ENCODE measurements around the gene COL15A1. TPM values are rescaled to one million over a fixed set of nuclear protein-coding genes. Genes with fewer than 3 reads are reported as not detected.

The COL15A1 gene
- total RNA-seq, 1 experiment from 2014 or later: 0.22 TPM

DNA sequence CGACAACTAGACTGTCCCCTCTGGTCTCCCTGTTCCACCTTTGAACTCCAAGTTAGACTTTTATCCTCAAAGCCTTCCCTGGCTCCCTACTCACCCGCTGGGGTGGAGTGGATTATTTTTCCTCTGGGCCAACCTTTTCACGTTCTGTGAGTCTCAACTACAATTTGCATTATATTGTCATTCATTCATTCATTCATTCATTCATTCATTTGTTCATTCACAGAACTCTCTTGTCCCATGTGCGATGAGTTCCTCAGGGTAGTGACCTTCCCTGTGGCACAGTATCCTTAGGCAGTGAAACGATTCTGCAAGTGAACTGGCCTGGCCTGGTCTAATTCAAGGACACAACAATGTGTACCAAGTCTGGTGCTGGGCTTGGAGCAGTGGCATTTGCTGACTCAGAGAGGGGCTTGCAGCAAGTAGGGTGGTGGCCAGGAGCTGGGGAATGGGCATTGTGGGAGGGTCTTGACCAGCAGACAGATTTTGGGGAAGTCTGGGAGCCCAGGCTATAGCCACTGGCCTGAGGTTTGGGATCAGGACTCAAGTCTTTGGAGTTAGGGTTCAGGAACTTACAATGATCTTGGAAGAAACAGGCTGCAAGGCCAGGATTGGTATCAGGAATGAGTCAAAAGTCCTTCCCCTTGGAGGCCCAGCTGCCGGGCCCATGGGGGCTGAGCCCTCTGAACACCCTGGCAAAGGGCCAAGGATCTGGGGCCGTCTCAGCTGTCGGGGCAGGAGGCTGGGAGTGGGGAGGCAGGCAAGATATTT lies 37.2 kb upstream of the COL15A1 start (continued):
- TF ChIP-seq STAT6 (CRISPR knock-in tag; conservative IDR thresholded peaks at IDR 0.05; ENCODE audit: low read depth) (no peak), NFATC4 (CRISPR knock-in tag; IDR thresholded peaks at IDR 0.05) (no peak), SMAD4 (CRISPR knock-in tag; IDR thresholded peaks at IDR 0.05) (no peak), CREM (CRISPR knock-in tag; IDR thresholded peaks at IDR 0.05) (no peak), ATF2 (CRISPR knock-in tag; IDR thresholded peaks at IDR 0.05; ENCODE audit: borderline replicate concordance, low read depth) (no peak), SOX15 (CRISPR knock-in tag; IDR thresholded peaks at IDR 0.05) (no peak), NFE2L1 (CRISPR knock-in tag; IDR thresholded peaks at IDR 0.05) (no peak), CBFB (CRISPR knock-in tag; IDR thresholded peaks at IDR 0.05; ENCODE audit: low read depth) (no peak)
- TF ChIP-seq, protein P1, sequence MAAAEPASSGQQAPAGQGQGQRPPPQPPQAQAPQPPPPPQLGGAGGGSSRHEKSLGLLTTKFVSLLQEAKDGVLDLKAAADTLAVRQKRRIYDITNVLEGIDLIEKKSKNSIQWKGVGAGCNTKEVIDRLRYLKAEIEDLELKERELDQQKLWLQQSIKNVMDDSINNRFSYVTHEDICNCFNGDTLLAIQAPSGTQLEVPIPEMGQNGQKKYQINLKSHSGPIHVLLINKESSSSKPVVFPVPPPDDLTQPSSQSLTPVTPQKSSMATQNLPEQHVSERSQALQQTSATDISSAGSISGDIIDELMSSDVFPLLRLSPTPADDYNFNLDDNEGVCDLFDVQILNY (CRISPR knock-in tag; IDR thresholded peaks at IDR 0.05): no peak

DNA sequence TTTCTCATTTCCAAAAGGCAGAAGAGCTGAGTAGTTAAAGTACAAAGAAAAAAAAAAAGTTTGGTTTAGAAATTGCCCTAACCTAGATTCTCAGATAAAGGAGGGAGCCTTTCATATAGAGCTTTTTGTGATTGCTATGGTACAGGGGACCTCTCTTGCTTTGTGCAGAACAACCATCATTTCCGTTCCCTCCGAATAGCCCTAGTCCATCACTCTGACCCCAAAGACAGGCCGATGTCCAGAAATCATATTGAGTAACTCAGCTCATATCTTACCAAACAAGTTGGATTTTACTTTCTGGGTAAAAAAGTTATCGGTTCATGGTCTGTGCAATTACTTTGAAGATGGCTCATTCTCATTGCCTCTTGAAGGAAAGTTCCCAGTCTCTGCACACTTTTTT lies 36.7 kb upstream of the COL15A1 start:
- CTCF ChIA-PET: no interaction called here
- TF ChIP-seq TCF7 (CRISPR knock-in tag; IDR thresholded peaks at IDR 0.05; ENCODE audit: low read depth): no peak
- no peak for TF ChIP-seq OVOL2 (CRISPR knock-in tag; IDR thresholded peaks at IDR 0.05; ENCODE audit: borderline replicate concordance)
- no peak overlapping the region for H3K27ac Mint-ChIP-seq

GRCh38 chr9:98908897-98909634 lies 34.6 kb upstream of the COL15A1 start:
- Mint-ChIP-seq H3K4me1 (peaks cover 4% of the 10 kb centered on the region), H3K27ac (no peak overlapping the region)

More for the DNA sequence above, 36.7 kb upstream of the COL15A1 start:
- H3K4me3 Mint-ChIP-seq: no peak overlapping the region
- no peaks in the 10 kb centered on the region for H3K36me3 Mint-ChIP-seq
- POLR2A ChIA-PET: no interaction called here
- H3K4me1 Mint-ChIP-seq: peaks cover 4% of the 10 kb centered on the region
- no peaks in the 10 kb centered on the region for H3K27me3 Mint-ChIP-seq (ENCODE audit: low read depth)
- DNase-seq (ENCODE audit: low spot score) (no peak), ATAC-seq (no peak)
- H3K9me3 Mint-ChIP-seq: no peaks in the 10 kb centered on the region

More at GRCh38 chr9:98908897-98909634, 34.6 kb upstream of the COL15A1 start:
- DNase-seq (ENCODE audit: low spot score) (no peak), ATAC-seq (no peak)
- Mint-ChIP-seq H3K4me3 (no peak overlapping the region), H3K9me3 (no peaks in the 10 kb centered on the region), H3K36me3 (no peaks in the 10 kb centered on the region), H3K27me3 (ENCODE audit: low read depth) (no peaks in the 10 kb centered on the region)
- TF ChIP-seq TP53 (CRISPR knock-in tag; IDR thresholded peaks at IDR 0.05): no peak
- no peak for TF ChIP-seq FOXJ3 (CRISPR knock-in tag; IDR thresholded peaks at IDR 0.05; ENCODE audit: borderline replicate concordance)
- no peak for TF ChIP-seq ZNF423 (CRISPR knock-in tag; IDR thresholded peaks at IDR 0.05)
- TF ChIP-seq, protein P2, sequence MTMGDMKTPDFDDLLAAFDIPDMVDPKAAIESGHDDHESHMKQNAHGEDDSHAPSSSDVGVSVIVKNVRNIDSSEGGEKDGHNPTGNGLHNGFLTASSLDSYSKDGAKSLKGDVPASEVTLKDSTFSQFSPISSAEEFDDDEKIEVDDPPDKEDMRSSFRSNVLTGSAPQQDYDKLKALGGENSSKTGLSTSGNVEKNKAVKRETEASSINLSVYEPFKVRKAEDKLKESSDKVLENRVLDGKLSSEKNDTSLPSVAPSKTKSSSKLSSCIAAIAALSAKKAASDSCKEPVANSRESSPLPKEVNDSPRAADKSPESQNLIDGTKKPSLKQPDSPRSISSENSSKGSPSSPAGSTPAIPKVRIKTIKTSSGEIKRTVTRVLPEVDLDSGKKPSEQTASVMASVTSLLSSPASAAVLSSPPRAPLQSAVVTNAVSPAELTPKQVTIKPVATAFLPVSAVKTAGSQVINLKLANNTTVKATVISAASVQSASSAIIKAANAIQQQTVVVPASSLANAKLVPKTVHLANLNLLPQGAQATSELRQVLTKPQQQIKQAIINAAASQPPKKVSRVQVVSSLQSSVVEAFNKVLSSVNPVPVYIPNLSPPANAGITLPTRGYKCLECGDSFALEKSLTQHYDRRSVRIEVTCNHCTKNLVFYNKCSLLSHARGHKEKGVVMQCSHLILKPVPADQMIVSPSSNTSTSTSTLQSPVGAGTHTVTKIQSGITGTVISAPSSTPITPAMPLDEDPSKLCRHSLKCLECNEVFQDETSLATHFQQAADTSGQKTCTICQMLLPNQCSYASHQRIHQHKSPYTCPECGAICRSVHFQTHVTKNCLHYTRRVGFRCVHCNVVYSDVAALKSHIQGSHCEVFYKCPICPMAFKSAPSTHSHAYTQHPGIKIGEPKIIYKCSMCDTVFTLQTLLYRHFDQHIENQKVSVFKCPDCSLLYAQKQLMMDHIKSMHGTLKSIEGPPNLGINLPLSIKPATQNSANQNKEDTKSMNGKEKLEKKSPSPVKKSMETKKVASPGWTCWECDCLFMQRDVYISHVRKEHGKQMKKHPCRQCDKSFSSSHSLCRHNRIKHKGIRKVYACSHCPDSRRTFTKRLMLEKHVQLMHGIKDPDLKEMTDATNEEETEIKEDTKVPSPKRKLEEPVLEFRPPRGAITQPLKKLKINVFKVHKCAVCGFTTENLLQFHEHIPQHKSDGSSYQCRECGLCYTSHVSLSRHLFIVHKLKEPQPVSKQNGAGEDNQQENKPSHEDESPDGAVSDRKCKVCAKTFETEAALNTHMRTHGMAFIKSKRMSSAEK (CRISPR knock-in tag; IDR thresholded peaks at IDR 0.05; ENCODE audit: borderline replicate concordance): no peak
- no peak for TF ChIP-seq CREB1 (CRISPR knock-in tag; IDR thresholded peaks at IDR 0.05)
- TF ChIP-seq, protein P3, sequence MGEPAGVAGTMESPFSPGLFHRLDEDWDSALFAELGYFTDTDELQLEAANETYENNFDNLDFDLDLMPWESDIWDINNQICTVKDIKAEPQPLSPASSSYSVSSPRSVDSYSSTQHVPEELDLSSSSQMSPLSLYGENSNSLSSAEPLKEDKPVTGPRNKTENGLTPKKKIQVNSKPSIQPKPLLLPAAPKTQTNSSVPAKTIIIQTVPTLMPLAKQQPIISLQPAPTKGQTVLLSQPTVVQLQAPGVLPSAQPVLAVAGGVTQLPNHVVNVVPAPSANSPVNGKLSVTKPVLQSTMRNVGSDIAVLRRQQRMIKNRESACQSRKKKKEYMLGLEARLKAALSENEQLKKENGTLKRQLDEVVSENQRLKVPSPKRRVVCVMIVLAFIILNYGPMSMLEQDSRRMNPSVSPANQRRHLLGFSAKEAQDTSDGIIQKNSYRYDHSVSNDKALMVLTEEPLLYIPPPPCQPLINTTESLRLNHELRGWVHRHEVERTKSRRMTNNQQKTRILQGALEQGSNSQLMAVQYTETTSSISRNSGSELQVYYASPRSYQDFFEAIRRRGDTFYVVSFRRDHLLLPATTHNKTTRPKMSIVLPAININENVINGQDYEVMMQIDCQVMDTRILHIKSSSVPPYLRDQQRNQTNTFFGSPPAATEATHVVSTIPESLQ (CRISPR knock-in tag; IDR thresholded peaks at IDR 0.05): no peak
- no peak for TF ChIP-seq NR2C2 (CRISPR knock-in tag; IDR thresholded peaks at IDR 0.05)
- no peak for TF ChIP-seq EMX1 (CRISPR knock-in tag; IDR thresholded peaks at IDR 0.05)
- TF ChIP-seq, protein P4, sequence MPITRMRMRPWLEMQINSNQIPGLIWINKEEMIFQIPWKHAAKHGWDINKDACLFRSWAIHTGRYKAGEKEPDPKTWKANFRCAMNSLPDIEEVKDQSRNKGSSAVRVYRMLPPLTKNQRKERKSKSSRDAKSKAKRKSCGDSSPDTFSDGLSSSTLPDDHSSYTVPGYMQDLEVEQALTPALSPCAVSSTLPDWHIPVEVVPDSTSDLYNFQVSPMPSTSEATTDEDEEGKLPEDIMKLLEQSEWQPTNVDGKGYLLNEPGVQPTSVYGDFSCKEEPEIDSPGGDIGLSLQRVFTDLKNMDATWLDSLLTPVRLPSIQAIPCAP (CRISPR knock-in tag; IDR thresholded peaks at IDR 0.05): no peak
- CTCF ChIA-PET: interaction anchor here (0.5 to 0.6 kb wide), 2 partner anchors 27 to 50 kb away, joined by 4 to 5 read pairs; no protein-coding TSS in a partner anchor
- POLR2A ChIA-PET: no interaction called here

Measured in WTC11 (cell line).